Measurements from ENCODE around the gene CD8A. TPM values are rescaled to one million over a fixed set of nuclear protein-coding genes. Genes with fewer than 3 reads are reported as not detected.

Gene CD8A
- total and polyA plus RNA-seq, 4 experiments from 2014 or later, result 0.47 to 1.9 (median 1.0) TPM

DNA sequence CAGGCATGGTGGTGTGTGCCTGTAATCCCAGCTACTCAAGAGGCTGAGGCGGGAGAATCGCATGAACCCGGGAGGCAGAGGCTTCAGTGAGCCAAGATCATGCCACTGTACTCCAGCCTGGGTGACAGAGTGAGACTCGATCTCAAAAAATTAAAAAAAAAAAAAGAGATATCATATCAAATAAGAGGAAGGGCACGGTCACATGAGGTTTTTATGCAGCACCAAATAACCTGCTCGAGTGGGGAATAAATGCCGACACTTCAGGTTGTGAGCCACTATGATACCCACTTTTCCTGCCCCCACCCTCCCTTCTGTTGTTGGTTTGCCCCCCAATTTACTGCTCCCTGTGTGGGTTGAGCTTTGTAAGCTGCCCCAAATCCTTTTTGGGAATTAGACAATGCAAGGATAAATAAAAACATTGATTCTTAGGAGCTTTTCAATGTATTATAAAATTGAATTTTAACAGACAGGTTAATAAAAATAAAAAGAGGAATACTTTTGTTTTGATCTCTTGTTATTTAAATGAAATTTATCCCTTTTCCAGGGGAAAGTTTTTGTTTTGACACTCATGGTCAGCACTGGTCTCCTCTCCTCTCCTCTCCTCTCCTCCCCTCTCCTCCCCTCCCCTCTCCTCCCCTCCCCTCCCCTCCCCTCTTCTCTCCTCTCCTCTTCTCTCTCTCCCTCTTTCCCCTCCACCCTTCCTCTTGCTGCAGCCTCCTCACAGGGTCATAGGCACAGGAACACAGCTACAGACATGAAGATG lies 41.8 kb upstream of the CD8A start:
- no peak for DNase-seq
- H3K27ac Mint-ChIP-seq, result no peak overlapping the region
- ChIA-PET CTCF (ENCODE audit: partially characterized antibody) (no interaction called here), POLR2A (ENCODE audit: partially characterized antibody) (no interaction called here)
- H3K4me1 Mint-ChIP-seq, result peaks cover 0 to 5% (median 2%) of the 10 kb centered on the region in 4 donors
- H3K9me3 Mint-ChIP-seq, result no peaks in the 10 kb centered on the region
- intact Hi-C loops (cut with micrococcal nuclease), result no loop called here
- H3K4me3 Mint-ChIP-seq, result no peak overlapping the region
- Histone ChIP-seq H3K4me1 (ENCODE audit: insufficient read depth, low read length) (no peaks in the 10 kb centered on the region), H3K9me3 (ENCODE audit: control insufficient read depth in 1 of 2, low read length in 2 of 2) (no peaks in the 10 kb centered on the region), H3K27ac (ENCODE audit: low read depth, low read length) (no peak overlapping the region), H3K36me3 (ENCODE audit: insufficient read depth, low read length) (no peaks in the 10 kb centered on the region), H3K4me3 (ENCODE audit: low read length in 2 of 2) (no peak overlapping the region), H3K27me3 (ENCODE audit: insufficient read depth, low read length) (no peaks in the 10 kb centered on the region)
- H3K27me3 Mint-ChIP-seq, result peaks cover 6 to 12% of the 10 kb centered on the region in 2 donors
- H3K36me3 Mint-ChIP-seq, result no peaks in the 10 kb centered on the region

DNA sequence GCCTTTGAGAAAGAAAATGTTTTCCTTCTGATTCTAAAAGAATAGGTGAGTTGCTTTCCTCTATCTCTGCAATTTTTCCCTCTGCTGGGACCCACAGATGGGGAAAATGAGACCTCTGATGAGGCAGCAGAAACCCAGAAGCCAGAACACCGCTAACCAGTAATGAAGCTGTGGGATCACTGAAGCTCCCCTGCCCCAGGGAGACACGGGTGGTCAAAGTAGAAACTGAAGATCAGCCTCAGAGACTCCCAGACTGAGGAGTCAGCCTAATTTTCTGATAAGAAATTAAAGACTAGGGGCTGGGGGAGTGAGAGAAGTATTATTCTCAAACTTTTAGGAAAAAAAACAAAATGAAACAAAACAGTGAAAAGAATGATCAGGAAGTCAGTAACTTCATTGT lies 40.8 kb upstream of the CD8A start:
- no peak overlapping the region for H3K27ac Mint-ChIP-seq
- H3K9me3 ChIP-seq (ENCODE audit: control insufficient read depth in 1 of 2, low read length in 2 of 2), result no peaks in the 10 kb centered on the region
- ChIA-PET POLR2A (ENCODE audit: partially characterized antibody) (no interaction called here), CTCF (ENCODE audit: partially characterized antibody) (no interaction called here)
- intact Hi-C loops (cut with micrococcal nuclease), result no loop called here
- H3K4me3 Mint-ChIP-seq, result no peak overlapping the region
- no peak overlapping the region for H3K4me3 ChIP-seq (ENCODE audit: low read length in 2 of 2)
- peaks cover 8 to 13% of the 10 kb centered on the region in 2 donors for H3K27me3 Mint-ChIP-seq
- no peak for DNase-seq
- no peak overlapping the region for H3K27ac ChIP-seq (ENCODE audit: low read depth, low read length)
- peaks cover 0 to 3% (median under 1%) of the 10 kb centered on the region in 4 donors for H3K4me1 Mint-ChIP-seq
- H3K27me3 ChIP-seq (ENCODE audit: insufficient read depth, low read length), result no peaks in the 10 kb centered on the region
- H3K4me1 ChIP-seq (ENCODE audit: insufficient read depth, low read length), result no peaks in the 10 kb centered on the region
- no peaks in the 10 kb centered on the region for H3K36me3 ChIP-seq (ENCODE audit: insufficient read depth, low read length)
- no peaks in the 10 kb centered on the region for H3K9me3 Mint-ChIP-seq
- no peaks in the 10 kb centered on the region for H3K36me3 Mint-ChIP-seq

DNA sequence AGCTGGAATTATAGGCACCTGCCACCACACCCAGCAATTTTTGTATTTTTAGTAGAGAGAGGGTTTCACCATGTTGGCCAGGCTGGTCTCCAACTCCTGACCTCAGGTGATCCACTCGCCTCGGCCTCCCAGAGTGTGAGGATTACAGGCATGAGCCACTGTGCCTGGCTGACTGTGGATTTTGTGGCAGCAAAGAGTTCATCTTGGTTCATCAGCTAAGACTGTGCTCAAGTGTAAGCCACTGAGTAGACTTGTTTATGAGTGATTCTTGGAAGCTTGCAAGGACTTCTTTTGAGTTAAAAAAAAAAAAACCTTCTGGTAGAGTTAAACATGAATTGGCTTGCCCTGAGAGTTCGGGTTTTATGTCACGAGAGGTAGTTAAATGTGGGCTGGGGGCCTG lies 36.2 kb upstream of the CD8A start:
- no peak for DNase-seq
- H3K27me3 Mint-ChIP-seq, result peaks cover 20 to 31% of the 10 kb centered on the region in 2 donors
- Histone ChIP-seq H3K36me3 (ENCODE audit: insufficient read depth, low read length) (no peaks in the 10 kb centered on the region), H3K27ac (ENCODE audit: low read depth, low read length) (no peak overlapping the region), H3K27me3 (ENCODE audit: insufficient read depth, low read length) (no peaks in the 10 kb centered on the region), H3K4me1 (ENCODE audit: insufficient read depth, low read length) (no peaks in the 10 kb centered on the region), H3K4me3 (ENCODE audit: low read length in 2 of 2) (no peak overlapping the region), H3K9me3 (ENCODE audit: control insufficient read depth in 1 of 2, low read length in 2 of 2) (no peaks in the 10 kb centered on the region)
- H3K4me1 Mint-ChIP-seq, result peaks cover 4 to 9% (median 6%) of the 10 kb centered on the region in 4 donors
- no peak overlapping the region for H3K4me3 Mint-ChIP-seq
- peaks cover 0 to 5% of the 10 kb centered on the region in 2 donors for H3K36me3 Mint-ChIP-seq
- ChIA-PET POLR2A (ENCODE audit: partially characterized antibody) (no interaction called here), CTCF (ENCODE audit: partially characterized antibody) (no interaction called here)
- intact Hi-C loops (cut with micrococcal nuclease), result no loop called here
- no peak overlapping the region for H3K27ac Mint-ChIP-seq
- H3K9me3 Mint-ChIP-seq, result peaks cover 0 to 9% (median 6%) of the 10 kb centered on the region in 8 donors

- DNase-seq, result peak in 2 of 5 donors; percentile 20 to 26
- peaks cover 17 to 25% of the 10 kb centered on the region in 2 donors for H3K27me3 Mint-ChIP-seq
- H3K36me3 ChIP-seq (ENCODE audit: insufficient read depth, low read length), result no peaks in the 10 kb centered on the region
- no peaks in the 10 kb centered on the region for H3K4me1 ChIP-seq (ENCODE audit: insufficient read depth, low read length)
- no peak overlapping the region for H3K27ac ChIP-seq (ENCODE audit: low read depth, low read length)
- H3K36me3 Mint-ChIP-seq, result peaks cover 0 to 5% of the 10 kb centered on the region in 2 donors
- no peaks in the 10 kb centered on the region for H3K9me3 ChIP-seq (ENCODE audit: control insufficient read depth in 1 of 2, low read length in 2 of 2)
- CTCF ChIA-PET (ENCODE audit: partially characterized antibody), result no interaction called here
- POLR2A ChIA-PET (ENCODE audit: partially characterized antibody), result no interaction called here
- intact Hi-C loops (cut with micrococcal nuclease), result no loop called here
- no peak overlapping the region for H3K27ac Mint-ChIP-seq
- H3K4me3 Mint-ChIP-seq, result peak overlapping the region in 6 of 8 donors; percentile 24 to 62 (median 44)
- no peak overlapping the region for H3K4me3 ChIP-seq (ENCODE audit: low read length in 2 of 2)
- H3K4me1 Mint-ChIP-seq, result peaks cover 4 to 9% (median 6%) of the 10 kb centered on the region in 4 donors
- peaks cover 0 to 12% (median 6%) of the 10 kb centered on the region in 8 donors for H3K9me3 Mint-ChIP-seq
- no peaks in the 10 kb centered on the region for H3K27me3 ChIP-seq (ENCODE audit: insufficient read depth, low read length)
Observed at GRCh38 chr2:86825693-86826381, 35.1 kb upstream of the CD8A start.

DNA sequence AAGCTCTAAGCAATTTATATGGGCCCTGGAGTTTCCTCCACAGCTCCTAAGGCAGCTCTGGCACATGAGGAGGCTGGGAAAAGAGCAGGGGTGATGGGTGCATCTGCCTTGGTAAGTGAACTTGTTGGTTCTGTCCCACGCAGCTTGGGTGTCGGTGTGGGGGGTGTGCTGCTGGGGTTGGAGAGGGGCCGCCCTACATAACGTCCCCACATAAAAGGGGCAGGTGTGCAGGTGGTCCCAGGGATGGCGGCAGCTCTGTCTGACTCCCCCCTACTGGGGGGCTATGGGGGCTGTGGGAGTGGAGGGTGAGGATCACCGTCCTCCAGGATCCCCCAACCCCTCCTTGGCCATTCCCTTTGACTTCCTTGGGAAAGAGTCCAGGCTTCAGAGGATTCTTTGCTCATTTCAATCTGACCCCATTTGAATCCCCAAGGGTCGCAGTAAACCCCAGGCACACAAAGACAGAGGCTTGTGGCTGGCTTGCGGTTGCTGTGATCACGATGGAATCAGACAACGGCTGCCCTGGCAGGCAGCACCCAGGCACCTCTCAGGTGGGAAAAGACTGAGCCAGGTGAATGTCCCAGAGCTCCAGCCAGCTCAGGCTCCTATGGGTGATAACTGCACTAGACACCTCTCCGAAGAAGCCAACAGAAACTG lies 34.5 kb upstream of the CD8A start:
- peaks cover 17 to 25% of the 10 kb centered on the region in 2 donors for H3K27me3 Mint-ChIP-seq
- intact Hi-C loops (cut with micrococcal nuclease), result no loop called here
- no peak overlapping the region for H3K27ac Mint-ChIP-seq
- Histone ChIP-seq H3K27ac (ENCODE audit: low read depth, low read length) (no peak overlapping the region), H3K4me1 (ENCODE audit: insufficient read depth, low read length) (no peaks in the 10 kb centered on the region), H3K36me3 (ENCODE audit: insufficient read depth, low read length) (no peaks in the 10 kb centered on the region), H3K4me3 (ENCODE audit: low read length in 2 of 2) (no peak overlapping the region), H3K9me3 (ENCODE audit: control insufficient read depth in 1 of 2, low read length in 2 of 2) (no peaks in the 10 kb centered on the region), H3K27me3 (ENCODE audit: insufficient read depth, low read length) (no peaks in the 10 kb centered on the region)
- no peak for DNase-seq
- ChIA-PET CTCF (ENCODE audit: partially characterized antibody) (no interaction called here), POLR2A (ENCODE audit: partially characterized antibody) (no interaction called here)
- peaks cover 4 to 9% (median 6%) of the 10 kb centered on the region in 4 donors for H3K4me1 Mint-ChIP-seq
- peaks cover 0 to 12% (median 6%) of the 10 kb centered on the region in 8 donors for H3K9me3 Mint-ChIP-seq
- H3K4me3 Mint-ChIP-seq, result peak overlapping the region in 3 of 8 donors; percentile 29 to 59 (median 55)
- peaks cover 0 to 5% of the 10 kb centered on the region in 2 donors for H3K36me3 Mint-ChIP-seq

GRCh38 chr2:86822668-86823345 lies 32.1 kb upstream of the CD8A start:
- H3K4me1 ChIP-seq (ENCODE audit: insufficient read depth, low read length), result no peaks in the 10 kb centered on the region
- peaks cover 4 to 9% (median 6%) of the 10 kb centered on the region in 4 donors for H3K4me1 Mint-ChIP-seq
- H3K9me3 ChIP-seq (ENCODE audit: control insufficient read depth in 1 of 2, low read length in 2 of 2), result no peaks in the 10 kb centered on the region
- no peaks in the 10 kb centered on the region for H3K36me3 ChIP-seq (ENCODE audit: insufficient read depth, low read length)
- no peak overlapping the region for H3K4me3 ChIP-seq (ENCODE audit: low read length in 2 of 2)
- H3K27ac Mint-ChIP-seq, result no peak overlapping the region
- H3K9me3 Mint-ChIP-seq, result peaks cover 0 to 12% (median 6%) of the 10 kb centered on the region in 8 donors
- H3K27ac ChIP-seq (ENCODE audit: low read depth, low read length), result no peak overlapping the region
- no peak for DNase-seq
- CTCF ChIA-PET (ENCODE audit: partially characterized antibody), result interaction anchor here (1.9 kb wide), 1 partner anchor 14 kb away, joined by 8 read pairs; no protein-coding TSS in a partner anchor
- peaks cover 0 to 5% of the 10 kb centered on the region in 2 donors for H3K36me3 Mint-ChIP-seq
- intact Hi-C loops (cut with micrococcal nuclease), result no loop called here
- POLR2A ChIA-PET (ENCODE audit: partially characterized antibody), result no interaction called here
- H3K27me3 Mint-ChIP-seq, result peaks cover 18 to 29% of the 10 kb centered on the region in 2 donors
- no peaks in the 10 kb centered on the region for H3K27me3 ChIP-seq (ENCODE audit: insufficient read depth, low read length)
- H3K4me3 Mint-ChIP-seq, result no peak overlapping the region

Data from CD4-positive, alpha-beta memory T cell (primary cell).